GM23338 (cell line): ENCODE measurements around the gene CXCR5. TPM values are rescaled to one million over a fixed set of nuclear protein-coding genes. Genes with fewer than 3 reads are reported as not detected.

Experiments
- ATAC-seq: fragments of 200-7000 bp; cut with Tn5 transposase; 3 replicates; pipeline ENCODE4 v1.9.1; 2020
- DNase-seq: peaks from one replicate; pipeline ENCODE4 v3.0.0-alpha.2; 2015; ENCODE audit warnings: low spot score
- H2AFZ ChIP-seq: fragments of 200-600 bp; sonication (generic); 2 replicates; pipeline ENCODE4 v1.8.0; 2016; ENCODE audit warnings: antibody characterized with exemption, mild to moderate bottlenecking, moderate library complexity
- H3F3A ChIP-seq: fragments of 200-600 bp; sonication (generic); replicated peaks from 2 replicates; pipeline ENCODE4 v1.8.0; 2017; ENCODE audit warnings: antibody characterized with exemption, mixed run types, low read depth
- H3K27ac ChIP-seq: fragments of 200-600 bp; sonication (generic); 2 replicates; pipeline ENCODE4 v1.6.1; 2016; ENCODE audit warnings: low read depth
- H3K27me3 ChIP-seq: fragments of 200-600 bp; sonication (generic); 2 replicates; pipeline ENCODE4 v1.8.0; 2016; ENCODE audit warnings: mild to moderate bottlenecking, mixed run types, moderate library complexity; ENCODE audit not compliant: insufficient read depth
- H3K36me3 ChIP-seq: fragments of 200-600 bp; sonication (generic); 2 replicates; pipeline ENCODE4 v1.8.0; 2016; ENCODE audit warnings: mild to moderate bottlenecking; ENCODE audit not compliant: insufficient read depth
- H3K4me1 ChIP-seq: fragments of 200-600 bp; sonication (generic); 2 replicates; pipeline ENCODE4 v1.8.0; 2016; ENCODE audit warnings: mild to moderate bottlenecking, moderate library complexity; ENCODE audit not compliant: insufficient read depth
- H3K4me2 ChIP-seq: fragments of 200-600 bp; sonication (generic); 2 replicates; pipeline ENCODE4 v1.7.1; 2017; ENCODE audit warnings: mixed run types
- H3K4me3 ChIP-seq: fragments of 200-600 bp; sonication (generic); 2 replicates; pipeline ENCODE4 v1.6.1; 2016; ENCODE audit warnings: mixed run types
- H3K79me2 ChIP-seq: fragments of 200-600 bp; sonication (generic); replicated peaks from 2 replicates; pipeline ENCODE4 v1.8.0; 2017; ENCODE audit warnings: mild to moderate bottlenecking; ENCODE audit not compliant: insufficient read depth
- H3K9me2 ChIP-seq: fragments of 200-600 bp; sonication (generic); 2 replicates; pipeline ENCODE4 v1.8.0; 2017; ENCODE audit not compliant: insufficient read depth
- H4K20me1 ChIP-seq: fragments of 200-600 bp; sonication (generic); replicated peaks from 2 replicates; pipeline ENCODE4 v1.8.0; 2017; ENCODE audit warnings: mild to moderate bottlenecking; ENCODE audit not compliant: insufficient read depth
- H3K27ac Mint-ChIP-seq: 2 replicates; pipeline ENCODE4 v1.8.0; 2020; ENCODE audit warnings: inconsistent platforms, mild to moderate bottlenecking, moderate library complexity, mixed read lengths
- H3K27me3 Mint-ChIP-seq: 3 replicates; pipeline ENCODE4 v1.8.0; 2022; ENCODE audit warnings: low read depth, mild to moderate bottlenecking, moderate library complexity, mixed read lengths, inconsistent platforms; ENCODE audit not compliant: insufficient read depth, poor library complexity
- H3K36me3 Mint-ChIP-seq: 3 replicates; pipeline ENCODE4 v1.8.0; 2021; ENCODE audit warnings: low read depth, mild to moderate bottlenecking, inconsistent platforms, moderate library complexity, mixed read lengths
- H3K4me1 Mint-ChIP-seq: 3 replicates; pipeline ENCODE4 v1.8.0; 2020; ENCODE audit warnings: mild to moderate bottlenecking, inconsistent platforms, mixed read lengths
- H3K4me3 Mint-ChIP-seq: 3 replicates; pipeline ENCODE4 v1.8.0; 2021; ENCODE audit warnings: moderate library complexity, mild to moderate bottlenecking, inconsistent platforms, mixed read lengths
- H3K9me3 Mint-ChIP-seq: 3 replicates; pipeline ENCODE4 v1.8.0; 2020; ENCODE audit warnings: moderate library complexity, mild to moderate bottlenecking, inconsistent platforms, mixed read lengths
- CREB1 ChIP-seq: fragments of 250-450 bp; sonication (Bioruptor Pico); IDR thresholded peaks from 2 replicates; pipeline ENCODE4 v1.5.0; 2020; ENCODE audit warnings: low read depth, mild to moderate bottlenecking, moderate library complexity
- NANOG ChIP-seq: IDR thresholded peaks from 2 replicates; pipeline ENCODE4 v1.6.1; 2016; ENCODE audit warnings: antibody characterized with exemption, borderline replicate concordance
- POLR2AphosphoS5 ChIP-seq: IDR thresholded peaks from 2 replicates; pipeline ENCODE4 v1.6.1; 2016; ENCODE audit warnings: antibody characterized with exemption, low read depth
- STAT1 ChIP-seq: IDR thresholded peaks from one replicate; pipeline ENCODE4 v1.6.1; 2016; ENCODE audit warnings: antibody characterized with exemption; ENCODE audit not compliant: unreplicated experiment
- ZNF114 ChIP-seq: fragments of 250-450 bp; sonication (Bioruptor Pico); IDR thresholded peaks from 2 replicates; pipeline ENCODE4 v1.5.0; 2020; ENCODE audit warnings: mild to moderate bottlenecking, moderate library complexity
- ZNF331 ChIP-seq: fragments of 250-450 bp; sonication (Bioruptor Pico); IDR thresholded peaks from 2 replicates; pipeline ENCODE4 v1.5.0; 2020; ENCODE audit warnings: low read depth, mild to moderate bottlenecking, moderate library complexity
- polyA plus RNA-seq: library from polyadenylated mRNA; unstranded; fragments of >200 nt; fragmentation: Nextera tagmentation; extraction: Ambion mirVana; gene quantifications from 2 replicates; pipeline ENCODE4 v1.2.1, GENCODE V29; 2016
- total RNA-seq: library from RNA; depleted of rRNA; stranded (reverse); fragments of >200 nt; shearing (Covaris generic); gene quantifications from 2 replicates; pipeline ENCODE4 v1.2.3, GENCODE V29; 2014
- TF ChIP-seq, protein P1 (sequence below): IDR thresholded peaks from 2 replicates; pipeline ENCODE4 v1.6.1; 2016; ENCODE audit warnings: antibody characterized with exemption
- TF ChIP-seq, protein P2 (sequence below): fragments of 250-450 bp; sonication (Bioruptor Pico); IDR thresholded peaks from 2 replicates; pipeline ENCODE4 v1.5.0; 2020; ENCODE audit warnings: mild to moderate bottlenecking, moderate library complexity
- TF ChIP-seq, protein P3 (sequence below): IDR thresholded peaks from one replicate; pipeline ENCODE4 v1.6.1; 2018; ENCODE audit warnings: antibody characterized with exemption; ENCODE audit not compliant: unreplicated experiment
- TF ChIP-seq, protein P4 (sequence below), 2 experiments: fragments of 200-600 bp in 1 of 2; sonication (generic) in 1 of 2; conservative IDR thresholded peaks; 2 replicates each; pipeline versions ENCODE4 v1.5.1 to v1.6.1; 2016 to 2017; ENCODE audit warnings: antibody characterized with exemption in 2 of 2, low read depth in 2 of 2, mild to moderate bottlenecking in 2 of 2, moderate library complexity in 1 of 2

Gene CXCR5
- total and polyA plus RNA-seq, 2 experiments from 2014 or later: 0.18 TPM; not detected in 1

DNA sequence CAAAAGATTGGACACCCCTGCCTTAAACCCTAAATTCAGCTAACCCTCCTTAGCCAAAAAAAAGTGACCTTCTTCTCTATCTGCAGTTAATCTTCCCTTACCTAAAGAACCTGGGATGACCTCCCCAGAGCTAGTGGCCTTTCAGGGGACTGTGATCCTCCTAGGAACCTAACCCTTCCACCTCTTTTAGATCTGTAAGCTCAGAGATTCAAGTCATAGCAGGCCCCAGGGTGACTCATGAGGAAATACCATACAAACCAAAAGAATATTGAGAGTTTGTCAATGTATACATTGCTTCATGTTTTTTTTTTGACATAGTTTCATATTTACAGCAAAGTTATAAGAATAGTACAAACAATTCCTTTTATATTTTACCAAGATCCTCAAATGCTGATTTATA, 38.3 kb upstream of the CXCR5 start:
- H3K36me3 Mint-ChIP-seq: no peaks in the 10 kb centered on the region
- no peak overlapping the region for H3K27ac Mint-ChIP-seq
- H3K36me3 ChIP-seq: no peaks in the 10 kb centered on the region
- no peaks in the 10 kb centered on the region for H3K79me2 ChIP-seq
- no peak for ATAC-seq
- no peak overlapping the region for H3K4me3 ChIP-seq
- DNase-seq: no peak
- peaks cover 8% of the 10 kb centered on the region for H3K27me3 Mint-ChIP-seq
- peaks cover 4% of the 10 kb centered on the region; the same call in 1 of the 2 replicates for H3K4me1 ChIP-seq
- no peaks in the 10 kb centered on the region for H4K20me1 ChIP-seq
- H3F3A ChIP-seq: no peaks in the 10 kb centered on the region
- no peak overlapping the region for H2AFZ ChIP-seq
- H3K4me3 Mint-ChIP-seq: no peak overlapping the region
- H3K27ac ChIP-seq: no peak overlapping the region
- no peaks in the 10 kb centered on the region for H3K27me3 ChIP-seq
- no peaks in the 10 kb centered on the region for H3K9me3 Mint-ChIP-seq
- TF ChIP-seq, protein P1, sequence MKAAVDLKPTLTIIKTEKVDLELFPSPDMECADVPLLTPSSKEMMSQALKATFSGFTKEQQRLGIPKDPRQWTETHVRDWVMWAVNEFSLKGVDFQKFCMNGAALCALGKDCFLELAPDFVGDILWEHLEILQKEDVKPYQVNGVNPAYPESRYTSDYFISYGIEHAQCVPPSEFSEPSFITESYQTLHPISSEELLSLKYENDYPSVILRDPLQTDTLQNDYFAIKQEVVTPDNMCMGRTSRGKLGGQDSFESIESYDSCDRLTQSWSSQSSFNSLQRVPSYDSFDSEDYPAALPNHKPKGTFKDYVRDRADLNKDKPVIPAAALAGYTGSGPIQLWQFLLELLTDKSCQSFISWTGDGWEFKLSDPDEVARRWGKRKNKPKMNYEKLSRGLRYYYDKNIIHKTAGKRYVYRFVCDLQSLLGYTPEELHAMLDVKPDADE: no peak
- TF ChIP-seq, protein P2, sequence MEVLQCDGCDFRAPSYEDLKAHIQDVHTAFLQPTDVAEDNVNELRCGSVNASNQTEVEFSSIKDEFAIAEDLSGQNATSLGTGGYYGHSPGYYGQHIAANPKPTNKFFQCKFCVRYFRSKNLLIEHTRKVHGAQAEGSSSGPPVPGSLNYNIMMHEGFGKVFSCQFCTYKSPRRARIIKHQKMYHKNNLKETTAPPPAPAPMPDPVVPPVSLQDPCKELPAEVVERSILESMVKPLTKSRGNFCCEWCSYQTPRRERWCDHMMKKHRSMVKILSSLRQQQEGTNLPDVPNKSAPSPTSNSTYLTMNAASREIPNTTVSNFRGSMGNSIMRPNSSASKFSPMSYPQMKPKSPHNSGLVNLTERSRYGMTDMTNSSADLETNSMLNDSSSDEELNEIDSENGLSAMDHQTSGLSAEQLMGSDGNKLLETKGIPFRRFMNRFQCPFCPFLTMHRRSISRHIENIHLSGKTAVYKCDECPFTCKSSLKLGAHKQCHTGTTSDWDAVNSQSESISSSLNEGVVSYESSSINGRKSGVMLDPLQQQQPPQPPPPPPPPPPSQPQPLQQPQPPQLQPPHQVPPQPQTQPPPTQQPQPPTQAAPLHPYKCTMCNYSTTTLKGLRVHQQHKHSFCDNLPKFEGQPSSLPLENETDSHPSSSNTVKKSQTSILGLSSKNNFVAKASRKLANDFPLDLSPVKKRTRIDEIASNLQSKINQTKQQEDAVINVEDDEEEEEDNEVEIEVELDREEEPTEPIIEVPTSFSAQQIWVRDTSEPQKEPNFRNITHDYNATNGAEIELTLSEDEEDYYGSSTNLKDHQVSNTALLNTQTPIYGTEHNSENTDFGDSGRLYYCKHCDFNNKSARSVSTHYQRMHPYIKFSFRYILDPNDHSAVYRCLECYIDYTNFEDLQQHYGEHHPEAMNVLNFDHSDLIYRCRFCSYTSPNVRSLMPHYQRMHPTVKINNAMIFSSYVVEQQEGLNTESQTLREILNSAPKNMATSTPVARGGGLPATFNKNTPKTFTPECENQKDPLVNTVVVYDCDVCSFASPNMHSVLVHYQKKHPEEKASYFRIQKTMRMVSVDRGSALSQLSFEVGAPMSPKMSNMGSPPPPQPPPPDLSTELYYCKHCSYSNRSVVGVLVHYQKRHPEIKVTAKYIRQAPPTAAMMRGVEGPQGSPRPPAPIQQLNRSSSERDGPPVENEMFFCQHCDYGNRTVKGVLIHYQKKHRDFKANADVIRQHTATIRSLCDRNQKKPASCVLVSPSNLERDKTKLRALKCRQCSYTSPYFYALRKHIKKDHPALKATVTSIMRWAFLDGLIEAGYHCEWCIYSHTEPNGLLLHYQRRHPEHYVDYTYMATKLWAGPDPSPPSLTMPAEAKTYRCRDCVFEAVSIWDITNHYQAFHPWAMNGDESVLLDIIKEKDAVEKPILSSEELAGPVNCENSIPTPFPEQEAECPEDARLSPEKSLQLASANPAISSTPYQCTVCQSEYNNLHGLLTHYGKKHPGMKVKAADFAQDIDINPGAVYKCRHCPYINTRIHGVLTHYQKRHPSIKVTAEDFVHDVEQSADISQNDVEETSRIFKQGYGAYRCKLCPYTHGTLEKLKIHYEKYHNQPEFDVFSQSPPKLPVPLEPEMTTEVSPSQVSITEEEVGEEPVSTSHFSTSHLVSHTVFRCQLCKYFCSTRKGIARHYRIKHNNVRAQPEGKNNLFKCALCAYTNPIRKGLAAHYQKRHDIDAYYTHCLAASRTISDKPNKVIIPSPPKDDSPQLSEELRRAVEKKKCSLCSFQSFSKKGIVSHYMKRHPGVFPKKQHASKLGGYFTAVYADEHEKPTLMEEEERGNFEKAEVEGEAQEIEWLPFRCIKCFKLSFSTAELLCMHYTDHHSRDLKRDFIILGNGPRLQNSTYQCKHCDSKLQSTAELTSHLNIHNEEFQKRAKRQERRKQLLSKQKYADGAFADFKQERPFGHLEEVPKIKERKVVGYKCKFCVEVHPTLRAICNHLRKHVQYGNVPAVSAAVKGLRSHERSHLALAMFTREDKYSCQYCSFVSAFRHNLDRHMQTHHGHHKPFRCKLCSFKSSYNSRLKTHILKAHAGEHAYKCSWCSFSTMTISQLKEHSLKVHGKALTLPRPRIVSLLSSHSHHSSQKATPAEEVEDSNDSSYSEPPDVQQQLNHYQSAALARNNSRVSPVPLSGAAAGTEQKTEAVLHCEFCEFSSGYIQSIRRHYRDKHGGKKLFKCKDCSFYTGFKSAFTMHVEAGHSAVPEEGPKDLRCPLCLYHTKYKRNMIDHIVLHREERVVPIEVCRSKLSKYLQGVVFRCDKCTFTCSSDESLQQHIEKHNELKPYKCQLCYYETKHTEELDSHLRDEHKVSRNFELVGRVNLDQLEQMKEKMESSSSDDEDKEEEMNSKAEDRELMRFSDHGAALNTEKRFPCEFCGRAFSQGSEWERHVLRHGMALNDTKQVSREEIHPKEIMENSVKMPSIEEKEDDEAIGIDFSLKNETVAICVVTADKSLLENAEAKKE (CRISPR knock-in tag): no peak
- TF ChIP-seq ZNF331 (no peak), CREB1 (no peak), STAT1 (no peak), POLR2AphosphoS5 (no peak), NANOG (no peak), ZNF114 (no peak)
- TF ChIP-seq, protein P3, sequence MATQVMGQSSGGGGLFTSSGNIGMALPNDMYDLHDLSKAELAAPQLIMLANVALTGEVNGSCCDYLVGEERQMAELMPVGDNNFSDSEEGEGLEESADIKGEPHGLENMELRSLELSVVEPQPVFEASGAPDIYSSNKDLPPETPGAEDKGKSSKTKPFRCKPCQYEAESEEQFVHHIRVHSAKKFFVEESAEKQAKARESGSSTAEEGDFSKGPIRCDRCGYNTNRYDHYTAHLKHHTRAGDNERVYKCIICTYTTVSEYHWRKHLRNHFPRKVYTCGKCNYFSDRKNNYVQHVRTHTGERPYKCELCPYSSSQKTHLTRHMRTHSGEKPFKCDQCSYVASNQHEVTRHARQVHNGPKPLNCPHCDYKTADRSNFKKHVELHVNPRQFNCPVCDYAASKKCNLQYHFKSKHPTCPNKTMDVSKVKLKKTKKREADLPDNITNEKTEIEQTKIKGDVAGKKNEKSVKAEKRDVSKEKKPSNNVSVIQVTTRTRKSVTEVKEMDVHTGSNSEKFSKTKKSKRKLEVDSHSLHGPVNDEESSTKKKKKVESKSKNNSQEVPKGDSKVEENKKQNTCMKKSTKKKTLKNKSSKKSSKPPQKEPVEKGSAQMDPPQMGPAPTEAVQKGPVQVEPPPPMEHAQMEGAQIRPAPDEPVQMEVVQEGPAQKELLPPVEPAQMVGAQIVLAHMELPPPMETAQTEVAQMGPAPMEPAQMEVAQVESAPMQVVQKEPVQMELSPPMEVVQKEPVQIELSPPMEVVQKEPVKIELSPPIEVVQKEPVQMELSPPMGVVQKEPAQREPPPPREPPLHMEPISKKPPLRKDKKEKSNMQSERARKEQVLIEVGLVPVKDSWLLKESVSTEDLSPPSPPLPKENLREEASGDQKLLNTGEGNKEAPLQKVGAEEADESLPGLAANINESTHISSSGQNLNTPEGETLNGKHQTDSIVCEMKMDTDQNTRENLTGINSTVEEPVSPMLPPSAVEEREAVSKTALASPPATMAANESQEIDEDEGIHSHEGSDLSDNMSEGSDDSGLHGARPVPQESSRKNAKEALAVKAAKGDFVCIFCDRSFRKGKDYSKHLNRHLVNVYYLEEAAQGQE: no peak
- TF ChIP-seq, protein P4, sequence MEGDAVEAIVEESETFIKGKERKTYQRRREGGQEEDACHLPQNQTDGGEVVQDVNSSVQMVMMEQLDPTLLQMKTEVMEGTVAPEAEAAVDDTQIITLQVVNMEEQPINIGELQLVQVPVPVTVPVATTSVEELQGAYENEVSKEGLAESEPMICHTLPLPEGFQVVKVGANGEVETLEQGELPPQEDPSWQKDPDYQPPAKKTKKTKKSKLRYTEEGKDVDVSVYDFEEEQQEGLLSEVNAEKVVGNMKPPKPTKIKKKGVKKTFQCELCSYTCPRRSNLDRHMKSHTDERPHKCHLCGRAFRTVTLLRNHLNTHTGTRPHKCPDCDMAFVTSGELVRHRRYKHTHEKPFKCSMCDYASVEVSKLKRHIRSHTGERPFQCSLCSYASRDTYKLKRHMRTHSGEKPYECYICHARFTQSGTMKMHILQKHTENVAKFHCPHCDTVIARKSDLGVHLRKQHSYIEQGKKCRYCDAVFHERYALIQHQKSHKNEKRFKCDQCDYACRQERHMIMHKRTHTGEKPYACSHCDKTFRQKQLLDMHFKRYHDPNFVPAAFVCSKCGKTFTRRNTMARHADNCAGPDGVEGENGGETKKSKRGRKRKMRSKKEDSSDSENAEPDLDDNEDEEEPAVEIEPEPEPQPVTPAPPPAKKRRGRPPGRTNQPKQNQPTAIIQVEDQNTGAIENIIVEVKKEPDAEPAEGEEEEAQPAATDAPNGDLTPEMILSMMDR (conservative IDR thresholded peaks at IDR 0.05; ENCODE audit: low read depth in 2 of 2): no peak
- H3K9me2 ChIP-seq: no peaks in the 10 kb centered on the region
- peaks cover 6% of the 10 kb centered on the region for H3K4me1 Mint-ChIP-seq
- H3K4me2 ChIP-seq: no peak overlapping the region
